Endodermal cell (in vitro differentiated cells): Measurements from ENCODE around the gene KIAA1217. TPM values are rescaled to one million over a fixed set of nuclear protein-coding genes. Genes with fewer than 3 reads are reported as not detected.
A peak's percentile ranks its signal among the peaks of the same experiment; 100 is the strongest.

Experiments
- DNase-seq: peaks from one replicate; pipeline ENCODE4 v3.0.0-alpha.2; 2017
- H3K27ac ChIP-seq: 2 replicates; pipeline ENCODE4 v1.5.1; 2013; ENCODE audit warnings: mild to moderate bottlenecking, low read depth, low read length, moderate library complexity
- H3K27me3 ChIP-seq: 2 replicates; pipeline ENCODE4 v1.6.1; 2013; ENCODE audit warnings: mild to moderate bottlenecking, low read length, moderate library complexity; ENCODE audit not compliant: insufficient read depth, control insufficient read depth, poor library complexity, severe bottlenecking
- H3K36me3 ChIP-seq: 2 replicates; pipeline ENCODE4 v1.7.0; 2013; ENCODE audit warnings: mild to moderate bottlenecking, low read length, moderate library complexity; ENCODE audit not compliant: control insufficient read depth, insufficient read depth
- H3K4me1 ChIP-seq: one replicate; pipeline ENCODE4 v1.7.0; 2013; ENCODE audit warnings: low read length; ENCODE audit not compliant: control insufficient read depth, insufficient read depth
- H3K4me3 ChIP-seq: 2 replicates; pipeline ENCODE4 v1.5.1; 2013; ENCODE audit warnings: mild to moderate bottlenecking, low read length, moderate library complexity
- H3K9ac ChIP-seq: 2 replicates; pipeline ENCODE4 v1.6.1; 2013; ENCODE audit warnings: mild to moderate bottlenecking, low read length, moderate library complexity; ENCODE audit not compliant: poor library complexity, severe bottlenecking; ENCODE audit errors: extremely low read depth
- H3K9me3 ChIP-seq: 2 replicates; pipeline ENCODE4 v1.6.1; 2013; ENCODE audit warnings: mild to moderate bottlenecking, low read length, moderate library complexity; ENCODE audit not compliant: control insufficient read depth
- H3K27ac Mint-ChIP-seq: 2 replicates; pipeline ENCODE4 v1.8.0; 2020; ENCODE audit warnings: mixed read lengths
- H3K27me3 Mint-ChIP-seq: 2 replicates; pipeline ENCODE4 v1.8.0; 2021; ENCODE audit warnings: mild to moderate bottlenecking, mixed read lengths; ENCODE audit not compliant: insufficient read depth
- H3K36me3 Mint-ChIP-seq: 2 replicates; pipeline ENCODE4 v1.8.0; 2020; ENCODE audit warnings: low read depth, mixed read lengths
- H3K4me1 Mint-ChIP-seq: 2 replicates; pipeline ENCODE4 v1.8.0; 2020; ENCODE audit warnings: mixed read lengths
- H3K4me3 Mint-ChIP-seq: 2 replicates; pipeline ENCODE4 v1.8.0; 2020; ENCODE audit warnings: mild to moderate bottlenecking, moderate library complexity, mixed read lengths
- H3K9me3 Mint-ChIP-seq: 2 replicates; pipeline ENCODE4 v1.8.0; 2020; ENCODE audit warnings: mild to moderate bottlenecking, mixed read lengths
- WGBS, 2 experiments: methylation state at CpG; one replicate each; pipeline versions ENCODE4 v1.1.5 to v1.1.7; 2013; ENCODE audit warnings: missing lambda C conversion rate in 2 of 2, mixed read lengths in 1 of 2; ENCODE audit not compliant: insufficient coverage in 1 of 2, insufficient read length in 1 of 2; 5-methylcytosine and 5-hydroxymethylcytosine counted together
- total RNA-seq, 2 donors: library from RNA; stranded (reverse); fragmentation: NEBNext Ultra II Directional in 1 of 2; extraction: Animal tissue kit (Norgen Biotek cat#: 25700) in 1 of 2; gene quantifications; 2 replicates in 1 of 2; 3 replicates in 1 of 2; pipeline ENCODE4 v1.2.1, GENCODE V29; 2021
- TF ChIP-seq, protein P1 (sequence below): fragments of 200-600 bp; sonication (generic); conservative IDR thresholded peaks from 2 replicates; pipeline ENCODE4 v1.5.0; 2021; ENCODE audit warnings: antibody characterized with exemption, mild to moderate bottlenecking

KIAA1217 gene
- total RNA-seq, 2 donors from 2014 or later = 25.4 to 27.2 TPM

DNA sequence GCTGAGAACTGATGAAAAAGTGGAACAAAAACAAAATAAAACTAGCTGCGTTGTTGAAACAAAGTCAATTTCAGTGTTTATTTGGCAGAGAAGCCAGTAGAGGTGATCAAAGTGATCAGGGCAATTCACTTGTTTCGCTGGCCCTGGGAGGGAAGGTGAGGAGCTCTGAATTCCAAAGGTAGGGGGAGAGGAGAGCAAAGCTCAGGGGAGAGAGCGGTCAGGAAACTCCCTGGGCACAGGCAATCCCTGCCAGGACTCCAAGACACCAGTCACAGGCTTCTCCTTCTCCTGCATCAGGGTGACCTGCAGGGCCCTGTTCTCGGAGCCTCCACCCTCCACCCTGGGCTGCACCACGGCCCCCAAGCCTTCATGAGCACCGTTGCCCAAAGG, 6.8 kb upstream of the KIAA1217 start:
- H3K36me3 Mint-ChIP-seq = no peaks in the 10 kb centered on the region
- H3K27ac Mint-ChIP-seq = peak overlapping the region; percentile 80
- DNase-seq = peak; percentile 82

DNA sequence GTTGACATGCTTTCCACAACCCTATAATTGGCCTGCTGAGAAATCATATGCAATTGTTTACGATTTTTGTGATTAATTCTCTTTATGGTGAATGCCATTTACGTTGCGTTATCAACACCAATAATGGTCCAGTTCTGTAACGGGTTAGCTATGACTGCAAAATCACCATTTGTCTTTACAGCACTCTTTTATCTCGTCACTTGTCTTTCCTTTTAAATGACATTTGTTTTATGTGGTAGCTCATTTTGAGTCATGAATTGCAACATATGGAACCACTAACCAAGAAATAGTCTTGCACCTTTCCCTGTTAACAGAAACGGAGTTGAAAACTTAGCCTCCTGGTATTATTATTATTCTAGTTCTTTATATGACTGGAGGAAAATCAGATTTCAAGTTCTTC, 3.1 kb upstream of the KIAA1217 start:
- Mint-ChIP-seq H3K9me3 (peaks cover under 1% of the 10 kb centered on the region), H3K27me3 (no peaks in the 10 kb centered on the region), H3K36me3 (peaks cover 2% of the 10 kb centered on the region), H3K4me1 (peaks cover 49% of the 10 kb centered on the region), H3K4me3 (no peak overlapping the region), H3K27ac (no peak overlapping the region)
- no peaks in the 10 kb centered on the region for H3K36me3 ChIP-seq
- H3K27ac ChIP-seq = no peak overlapping the region
- H3K4me1 ChIP-seq = peaks cover 13% of the 10 kb centered on the region
- TF ChIP-seq, protein P1, sequence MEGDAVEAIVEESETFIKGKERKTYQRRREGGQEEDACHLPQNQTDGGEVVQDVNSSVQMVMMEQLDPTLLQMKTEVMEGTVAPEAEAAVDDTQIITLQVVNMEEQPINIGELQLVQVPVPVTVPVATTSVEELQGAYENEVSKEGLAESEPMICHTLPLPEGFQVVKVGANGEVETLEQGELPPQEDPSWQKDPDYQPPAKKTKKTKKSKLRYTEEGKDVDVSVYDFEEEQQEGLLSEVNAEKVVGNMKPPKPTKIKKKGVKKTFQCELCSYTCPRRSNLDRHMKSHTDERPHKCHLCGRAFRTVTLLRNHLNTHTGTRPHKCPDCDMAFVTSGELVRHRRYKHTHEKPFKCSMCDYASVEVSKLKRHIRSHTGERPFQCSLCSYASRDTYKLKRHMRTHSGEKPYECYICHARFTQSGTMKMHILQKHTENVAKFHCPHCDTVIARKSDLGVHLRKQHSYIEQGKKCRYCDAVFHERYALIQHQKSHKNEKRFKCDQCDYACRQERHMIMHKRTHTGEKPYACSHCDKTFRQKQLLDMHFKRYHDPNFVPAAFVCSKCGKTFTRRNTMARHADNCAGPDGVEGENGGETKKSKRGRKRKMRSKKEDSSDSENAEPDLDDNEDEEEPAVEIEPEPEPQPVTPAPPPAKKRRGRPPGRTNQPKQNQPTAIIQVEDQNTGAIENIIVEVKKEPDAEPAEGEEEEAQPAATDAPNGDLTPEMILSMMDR = no peak
- H3K9me3 ChIP-seq = no peaks in the 10 kb centered on the region
- H3K4me3 ChIP-seq = no peak overlapping the region
- 80 to 100% methylated on average over 1 to 6 of the region's 6 CpGs for WGBS, 2 experiments
- no peaks in the 10 kb centered on the region for H3K27me3 ChIP-seq
- no peak overlapping the region for H3K9ac ChIP-seq
- no peak for DNase-seq

More for the DNA sequence above, 6.8 kb upstream of the KIAA1217 start:
- Histone ChIP-seq H3K9me3 (no peaks in the 10 kb centered on the region), H3K4me1 (peaks cover 6% of the 10 kb centered on the region), H3K27me3 (no peaks in the 10 kb centered on the region), H3K27ac (no peak overlapping the region), H3K9ac (no peak overlapping the region), H3K36me3 (no peaks in the 10 kb centered on the region), H3K4me3 (no peak overlapping the region)
- Mint-ChIP-seq H3K4me3 (peak overlapping the region; percentile 32), H3K27me3 (peaks cover 3% of the 10 kb centered on the region), H3K9me3 (no peaks in the 10 kb centered on the region), H3K4me1 (peaks cover 25% of the 10 kb centered on the region)
- TF ChIP-seq, protein P1 = no peak
- 53 to 62% methylated on average over 2 to 6 of the region's 6 CpGs for WGBS, 2 experiments

DNA sequence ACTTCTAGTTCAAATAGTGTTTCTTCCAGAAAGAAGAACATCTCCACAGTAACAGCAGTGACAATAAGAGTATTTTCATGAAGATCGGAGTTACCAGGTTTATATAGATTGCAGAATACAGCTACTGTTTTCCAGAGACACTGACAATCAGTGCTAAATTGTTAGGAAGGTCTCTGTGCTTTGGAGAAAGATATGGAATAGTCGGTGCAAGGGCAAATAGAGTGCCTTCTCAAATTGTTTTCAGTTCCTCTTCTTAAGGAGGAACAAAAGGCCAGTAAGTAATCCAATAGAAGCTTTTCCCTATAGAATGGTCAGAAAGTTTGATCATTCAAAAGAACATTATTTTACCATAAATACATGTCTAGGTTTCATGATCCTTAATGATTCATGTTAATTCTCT, 2.6 kb upstream of the KIAA1217 start:
- peaks cover 3% of the 10 kb centered on the region for H3K9me3 Mint-ChIP-seq
- Histone ChIP-seq H3K4me1 (peaks cover 10% of the 10 kb centered on the region), H3K9me3 (no peaks in the 10 kb centered on the region), H3K27me3 (no peaks in the 10 kb centered on the region), H3K9ac (no peak overlapping the region), H3K36me3 (no peaks in the 10 kb centered on the region), H3K4me3 (no peak overlapping the region), H3K27ac (no peak overlapping the region)
- H3K4me3 Mint-ChIP-seq = no peak overlapping the region
- peaks cover 5% of the 10 kb centered on the region for H3K36me3 Mint-ChIP-seq
- TF ChIP-seq, protein P1 = no peak
- WGBS, 2 experiments = 81 to 100% methylated on average over 1 to 2 of the region's 2 CpGs
- H3K4me1 Mint-ChIP-seq = peaks cover 47% of the 10 kb centered on the region
- H3K27me3 Mint-ChIP-seq = no peaks in the 10 kb centered on the region
- no peak overlapping the region for H3K27ac Mint-ChIP-seq
- DNase-seq = no peak
